ENCODE data around the gene UQCC3. TPM values are rescaled to one million over a fixed set of nuclear protein-coding genes. Genes with fewer than 3 reads are reported as not detected.

UQCC3 gene
- 10 to 100 TPM; 10.4 to 12.9 TPM for total RNA-seq

- intact Hi-C loops (cut with DNase I), result no loop called here
- WGBS, 2 donors, result 0 to 1% methylated on average over 25 to 58 of the region's 59 CpGs
- H3K9me3 ChIP-seq, result no peaks in the 10 kb centered on the region
- DNase-seq (peak; percentile 69 to 83 (median 80)), ATAC-seq (peak; percentile 80)
- H3K27me3 ChIP-seq, result no peaks in the 10 kb centered on the region
- TF ChIP-seq CTCF (IDR thresholded peaks at IDR 0.05) (peak in 1 of 7 experiments; percentile 17), POLR2A (IDR thresholded peaks at IDR 0.05) (peak; percentile 58 to 88 (median 84))
- H3K27ac ChIP-seq, result peak within 1 kb of the TSS; percentile 76 to 96 (median 90)
- peaks cover 0 to 3% of the 10 kb centered on the region in 2 donors for H3K36me3 ChIP-seq (replicated peaks in 1 of 2; ENCODE audit: insufficient read depth in 1 of 2, low read depth in 2 of 2)
- H3K4me1 ChIP-seq, result peaks cover 62% of the 10 kb centered on the region
- peak within 1 kb of the TSS; percentile 57 to 80 for H3K4me3 ChIP-seq
Measured at GRCh38 chr11:62671608-62672389, at the start of gene UQCC3, which contains the start of gene LBHD1. UQCC3 (plus strand) TSS chr11:62671673; CDS start chr11:62671746, 73 bp downstream. LBHD1 (minus strand) TSS chr11:62672267; CDS start chr11:62670031, 2,236 bp downstream.

GRCh38 chr11:62622476-62623089 lies 48.9 kb upstream of the UQCC3 start:
- peak overlapping the region; percentile 40 to 86 (median 80) for H3K27ac ChIP-seq
- DNase-seq, result no peak
- H3K4me1 ChIP-seq, result peaks cover 19% of the 10 kb centered on the region
- no peak overlapping the region for H3K4me3 ChIP-seq
- no peak for TF ChIP-seq CTCF (IDR thresholded peaks at IDR 0.05)
- no peak for TF ChIP-seq POLR2A (IDR thresholded peaks at IDR 0.05)
- intact Hi-C loops (cut with DNase I), result no loop called here
- WGBS, 2 donors, result 83 to 84% methylated on average over 7 of the region's 7 CpGs
- H3K27me3 ChIP-seq, result no peaks in the 10 kb centered on the region
- H3K36me3 ChIP-seq (replicated peaks in 1 of 2; ENCODE audit: insufficient read depth in 1 of 2, low read depth in 2 of 2), result peaks cover 15 to 23% of the 10 kb centered on the region in 2 donors
- no peak for ATAC-seq
- H3K9me3 ChIP-seq, result no peaks in the 10 kb centered on the region

- peaks cover 36 to 64% of the 10 kb centered on the region in 2 donors for H3K36me3 ChIP-seq (replicated peaks in 1 of 2; ENCODE audit: insufficient read depth in 1 of 2, low read depth in 2 of 2)
- no peaks in the 10 kb centered on the region for H3K4me1 ChIP-seq
- 91 to 98% methylated on average over 3 of the region's 3 CpGs for WGBS, 2 donors
- H3K4me3 ChIP-seq, result no peak overlapping the region
- ATAC-seq (no peak), DNase-seq (no peak)
- TF ChIP-seq POLR2A (IDR thresholded peaks at IDR 0.05) (no peak), CTCF (IDR thresholded peaks at IDR 0.05) (no peak)
- no peaks in the 10 kb centered on the region for H3K27me3 ChIP-seq
- H3K9me3 ChIP-seq, result no peaks in the 10 kb centered on the region
- H3K27ac ChIP-seq, result no peak overlapping the region
- intact Hi-C loops (cut with DNase I), result no loop called here
Measured at GRCh38 chr11:62627713-62628112, 43.8 kb upstream of the UQCC3 start.

GRCh38 chr11:62632492-62632891 lies 39.0 kb upstream of the UQCC3 start:
- H3K27ac ChIP-seq, result no peak overlapping the region
- ATAC-seq, result no peak
- no peak for TF ChIP-seq POLR2A (IDR thresholded peaks at IDR 0.05)
- no peak for TF ChIP-seq CTCF (IDR thresholded peaks at IDR 0.05)
- 76 to 78% methylated on average over 2 to 6 of the region's 6 CpGs for WGBS, 2 donors
- H3K4me1 ChIP-seq, result no peaks in the 10 kb centered on the region
- H3K27me3 ChIP-seq, result no peaks in the 10 kb centered on the region
- H3K4me3 ChIP-seq, result no peak overlapping the region
- intact Hi-C loops (cut with DNase I), result no loop called here
- H3K36me3 ChIP-seq (replicated peaks in 1 of 2; ENCODE audit: insufficient read depth in 1 of 2, low read depth in 2 of 2), result peaks cover 46 to 65% of the 10 kb centered on the region in 2 donors
- DNase-seq, result no peak
- no peaks in the 10 kb centered on the region for H3K9me3 ChIP-seq
